K562 (cell line): ENCODE results near the gene SIM2. TPM values are rescaled to one million over a fixed set of nuclear protein-coding genes. Genes with fewer than 3 reads are reported as not detected.

Experiments
- ATAC-seq: fragments of 200-7000 bp; cut with Tn5 transposase; 3 replicates; pipeline ENCODE4 v1.9.1; 2020; ENCODE audit warnings: moderate library complexity
- BruUV-seq: library from RNA; stranded (reverse); fragments of 400-500 nt; replicated peaks from 2 replicates; lab custom pipeline; 2021; lab: Mats Ljungman, UMichigan
- CTCF ChIA-PET: fragments of 300-600 bp; formaldehyde crosslinking; extraction: SDS; loops from one replicate; lab custom pipeline; 2021; ENCODE audit warnings: low intra/inter-chr PET ratio; lab: Yijun Ruan, JAX
- POLR2A ChIA-PET: fragments of 300-600, 350-650 bp; sonication (Branson Sonifier 250); formaldehyde crosslinking; extraction: SDS; loops from one replicate; lab custom pipeline; 2021; ENCODE audit warnings: antibody characterized with exemption, inconsistent platforms; lab: Yijun Ruan, JAX
- DNase-seq, 4 experiments: peaks; one replicate each; pipeline versions ENCODE4 v3.0.0 to v3.0.0-alpha.2; 2011 to 2018; ENCODE audit warnings: low spot score in 3 of 4, mixed read lengths in 3 of 4; ENCODE audit errors: extremely low read depth in 1 of 4
- FAIRE-seq: peaks from 2 replicates; lab custom pipeline; 2011; peaks lifted over from hg19 to GRCh38; lab: Jason Lieb, UNC
- H2AFZ ChIP-seq: 2 replicates; pipeline ENCODE4 v1.6.0; 2011; ENCODE audit warnings: low read depth, low read length, control low read depth, inconsistent platforms
- H3K27ac ChIP-seq: fragments of 200-600 bp; 3 replicates; pipeline ENCODE4 v1.8.0; 2011; ENCODE audit warnings: low read depth, mild to moderate bottlenecking, control low read depth, inconsistent platforms, low read length, moderate library complexity, mixed read lengths; ENCODE audit errors: extremely low read depth
- H3K27me3 ChIP-seq, 2 experiments: fragments of 300-600 bp in 1 of 2; 2 replicates in 1 of 2; 3 replicates in 1 of 2; pipeline versions ENCODE4 v1.6.0 to v1.8.0; 2011; ENCODE audit warnings: inconsistent platforms in 2 of 2, low read length in 2 of 2, mild to moderate bottlenecking in 1 of 2, mixed read lengths in 1 of 2, moderate library complexity in 1 of 2; ENCODE audit not compliant: control insufficient read depth in 2 of 2, insufficient read depth in 2 of 2
- H3K36me3 ChIP-seq: fragments of 300-600 bp; 3 replicates; pipeline ENCODE4 v1.8.0; 2011; ENCODE audit warnings: mild to moderate bottlenecking, low read length, inconsistent platforms; ENCODE audit not compliant: control insufficient read depth, insufficient read depth
- H3K4me1 ChIP-seq, 2 experiments: fragments of 200-600 bp in 1 of 2; replicated peaks in 1 of 2; 2 replicates in 1 of 2; 3 replicates in 1 of 2; pipeline versions ENCODE4 v1.5.1 to v1.8.0; 2011; ENCODE audit warnings: inconsistent platforms in 2 of 2, low read length in 2 of 2, mild to moderate bottlenecking in 1 of 2, mixed read lengths in 1 of 2, moderate library complexity in 1 of 2; ENCODE audit not compliant: control insufficient read depth in 2 of 2, insufficient read depth in 2 of 2
- H3K4me2 ChIP-seq: 2 replicates; pipeline ENCODE4 v1.6.1; 2011; ENCODE audit warnings: low read length, control low read depth, inconsistent platforms, mixed read lengths; ENCODE audit not compliant: insufficient read depth
- H3K4me3 ChIP-seq: fragments of 200-600 bp; sonication (generic), shearing (Covaris generic); 2 replicates; pipeline ENCODE4 v1.5.1; 2016; ENCODE audit warnings: control low read depth, inconsistent platforms
- H3K79me2 ChIP-seq: fragments of 200-600 bp; 3 replicates; pipeline ENCODE4 v1.8.0; 2011; ENCODE audit warnings: low read length, inconsistent platforms; ENCODE audit not compliant: control insufficient read depth, insufficient read depth
- H3K9ac ChIP-seq, 2 experiments: 2 replicates each; pipeline versions ENCODE4 v1.6.0 to v1.6.1; 2011; ENCODE audit warnings: low read depth in 2 of 2, low read length in 2 of 2, control low read depth in 1 of 2, inconsistent platforms in 1 of 2, mild to moderate bottlenecking in 1 of 2, mixed read lengths in 1 of 2; ENCODE audit not compliant: insufficient read depth in 1 of 2
- H3K9me1 ChIP-seq: one replicate; pipeline ENCODE4 v1.6.0; 2011; ENCODE audit warnings: inconsistent platforms, mild to moderate bottlenecking, low read length, moderate library complexity; ENCODE audit not compliant: control insufficient read depth, insufficient read depth
- H3K9me3 ChIP-seq: replicated peaks from 2 replicates; pipeline ENCODE4 v1.5.1; 2011; ENCODE audit warnings: low read depth, low read length, inconsistent platforms; ENCODE audit not compliant: control insufficient read depth, insufficient read depth
- H4K20me1 ChIP-seq: replicated peaks from 2 replicates; pipeline ENCODE4 v1.6.1; 2011; ENCODE audit warnings: low read length, inconsistent platforms, mixed read lengths; ENCODE audit not compliant: control insufficient read depth, insufficient read depth
- RFX5 ChIP-seq: IDR thresholded peaks from 2 replicates; pipeline ENCODE4 v1.6.1; 2011; ENCODE audit warnings: low read depth, mild to moderate bottlenecking, improper control_type of control experiment, low read length
- WGBS: fragments of 100-300 bp; shearing (Covaris generic); methylation state at CpG from one replicate; pipeline ENCODE4 v1.1.6; 2016; ENCODE audit warnings: low coverage, mixed read lengths; ENCODE audit not compliant: insufficient coverage; ENCODE audit errors: missing lambda C conversion rate; 5-methylcytosine and 5-hydroxymethylcytosine counted together
- in situ Hi-C: fragments of 300-500 bp; cut with MboI; formaldehyde crosslinking; loops from 4 replicates; pipeline ENCODE4 v1.15.0; 2018; ENCODE audit warnings: inconsistent platforms, mixed read lengths
- intact Hi-C: fragments of 100-400 bp; cut with micrococcal nuclease; formaldehyde crosslinking; loops from 2 replicates; pipeline ENCODE4 v1.14.2; 2022
- polyA plus RNA-seq, 8 experiments: library from polyadenylated mRNA; depleted of rRNA in 4 of 8; stranded (reverse) in 5 of 8; unstranded in 3 of 8; fragments of >200 nt; fragmentation: Nextera tagmentation in 2 of 8; fragmentation: Illumina TruSeq in 1 of 8; extraction: Ambion mirVana in 2 of 8; extraction: Trizol in 1 of 8; gene quantifications; 2 replicates each; pipeline versions ENCODE4 v1.2.1 to v1.2.3, GENCODE V29; 2011 to 2014; ENCODE audit warnings: inconsistent platforms in 1 of 8, missing spikeins in 1 of 8
- total RNA-seq, 7 experiments: library from RNA; depleted of rRNA in 6 of 7; stranded (reverse); fragments of >200 nt in 6 of 7; fragmentation: Illumina TruSeq in 2 of 7; extraction: Trizol in 2 of 7; gene quantifications; 2 replicates each; pipeline versions ENCODE4 v1.2.1 to v1.2.3, GENCODE V29; 2011 to 2021; ENCODE audit warnings: low replicate concordance in 1 of 7
- TF ChIP-seq, protein P1 (sequence below): sonication (generic); formaldehyde crosslinking; IDR thresholded peaks from 2 replicates; pipeline ENCODE4 v1.8.1; 2022; ENCODE audit warnings: missing genetic modification reagents

The SIM2 gene
- total and polyA plus RNA-seq, 9 of the 15 experiments (the other 6 are each of a cell fraction or from before 2014, with no cell fraction given): 0.07 to 0.11 (median 0.08) TPM; not detected in 6

GRCh38 chr21:36689324-36689723 lies 9.6 kb upstream of the SIM2 start:
- CTCF ChIA-PET: no interaction called here

More at GRCh38 chr21:36689324-36689723, 9.6 kb upstream of the SIM2 start:
- FAIRE-seq: no peak
- no peaks in the 10 kb centered on the region for H3K36me3 ChIP-seq
- no peaks in the 10 kb centered on the region for H3K9me1 ChIP-seq
- H3K27me3 ChIP-seq: peaks cover 43 to 46% of the 10 kb centered on the region in 2 experiments; a peak in 4 of 5 replicates
- no peak overlapping the region for H3K9ac ChIP-seq
- H3K79me2 ChIP-seq: no peaks in the 10 kb centered on the region
- H3K4me3 ChIP-seq: no peak overlapping the region
- WGBS: 3% methylated on average over 7 of the region's 7 CpGs
- no peak overlapping the region for H2AFZ ChIP-seq
- DNase-seq: no peak
- no TSS peak for BruUV-seq
- H3K4me1 ChIP-seq: peaks cover 0 to 12% of the 10 kb centered on the region in 2 experiments; a peak in 1 of 5 replicates
- no peaks in the 10 kb centered on the region for H4K20me1 ChIP-seq
- peaks cover 5% of the 10 kb centered on the region for H3K9me3 ChIP-seq
- no peak overlapping the region for H3K4me2 ChIP-seq
- POLR2A ChIA-PET: no interaction called here
- in situ Hi-C loops (no loop called here), intact Hi-C loops (no loop called here)
- no peak for ATAC-seq
- no peak overlapping the region for H3K27ac ChIP-seq
- TF ChIP-seq, protein P1, sequence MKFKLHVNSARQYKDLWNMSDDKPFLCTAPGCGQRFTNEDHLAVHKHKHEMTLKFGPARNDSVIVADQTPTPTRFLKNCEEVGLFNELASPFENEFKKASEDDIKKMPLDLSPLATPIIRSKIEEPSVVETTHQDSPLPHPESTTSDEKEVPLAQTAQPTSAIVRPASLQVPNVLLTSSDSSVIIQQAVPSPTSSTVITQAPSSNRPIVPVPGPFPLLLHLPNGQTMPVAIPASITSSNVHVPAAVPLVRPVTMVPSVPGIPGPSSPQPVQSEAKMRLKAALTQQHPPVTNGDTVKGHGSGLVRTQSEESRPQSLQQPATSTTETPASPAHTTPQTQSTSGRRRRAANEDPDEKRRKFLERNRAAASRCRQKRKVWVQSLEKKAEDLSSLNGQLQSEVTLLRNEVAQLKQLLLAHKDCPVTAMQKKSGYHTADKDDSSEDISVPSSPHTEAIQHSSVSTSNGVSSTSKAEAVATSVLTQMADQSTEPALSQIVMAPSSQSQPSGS: no peak
- no peak for TF ChIP-seq RFX5
- TF ChIP-seq, all 486 proteins: peak for 0
